ENCODE data around the gene DPAGT1. TPM values are rescaled to one million over a fixed set of nuclear protein-coding genes. Genes with fewer than 3 reads are reported as not detected.
A peak's percentile ranks its signal among the peaks of the same experiment; 100 is the strongest.
"Not testable (repeated sequence)": the region's sequence is repeated elsewhere in the genome, so short reads cannot be mapped to it uniquely, and the experiment has no call there.

The DPAGT1 gene
- total RNA-seq, 2 donors from 2014 or later, result 26.7 to 62.6 TPM

GRCh38 chr11:119106564-119107537, 5.2 kb upstream of the DPAGT1 start, which contains the start of gene C2CD2L:
Gene C2CD2L (plus strand): TSS chr11:119107344. CDS start chr11:119107742, 398 bp downstream.
- Histone ChIP-seq H3K27ac (peak within 1 kb of the TSS; percentile 49 to 78 (median 74)), H3K27me3 (no peaks in the 10 kb centered on the region), H3K4me1 (peaks cover 35% of the 10 kb centered on the region), H3K36me3 (replicated peaks in 1 of 2; ENCODE audit: insufficient read depth in 1 of 2, low read depth in 2 of 2) (peaks cover 0 to 6% of the 10 kb centered on the region in 2 donors), H3K4me3 (peak within 1 kb of the TSS; percentile 84 to 97), H3K9me3 (no peaks in the 10 kb centered on the region)
- 0 to 1% methylated on average over 20 to 43 of the region's 49 CpGs for WGBS, 2 donors
- intact Hi-C loops (cut with DNase I), result no loop called here
- ATAC-seq, result peak; percentile 89
- TF ChIP-seq POLR2A (IDR thresholded peaks at IDR 0.05) (peak in 2 of 3 donors; percentile 41 to 54), CTCF (IDR thresholded peaks at IDR 0.05) (peak in 1 of 7 experiments; percentile 7)
- peak; percentile 88 to 94 (median 91) for DNase-seq

- no peaks in the 10 kb centered on the region for H3K9me3 ChIP-seq
- no peak for TF ChIP-seq CTCF (IDR thresholded peaks at IDR 0.05)
- no peak for TF ChIP-seq POLR2A (IDR thresholded peaks at IDR 0.05)
- ATAC-seq (no peak), DNase-seq (no peak)
- intact Hi-C loops (cut with DNase I), result no loop called here
- no peak overlapping the region for H3K27ac ChIP-seq
- no peaks in the 10 kb centered on the region for H3K36me3 ChIP-seq (replicated peaks in 1 of 2; ENCODE audit: insufficient read depth in 1 of 2, low read depth in 2 of 2)
- 52 to 58% methylated on average over 4 of the region's 4 CpGs for WGBS, 2 donors
- peaks cover 39% of the 10 kb centered on the region for H3K4me1 ChIP-seq
- no peaks in the 10 kb centered on the region for H3K27me3 ChIP-seq
- H3K4me3 ChIP-seq, result no peak overlapping the region
Observed at GRCh38 chr11:119103793-119104192, 2.1 kb upstream of the DPAGT1 start.

- H3K9me3 ChIP-seq; H3K4me3 ChIP-seq; H3K27me3 ChIP-seq; DNase-seq; intact Hi-C loops (cut with DNase I); H3K36me3 ChIP-seq (replicated peaks in 1 of 2; ENCODE audit: insufficient read depth in 1 of 2, low read depth in 2 of 2); ATAC-seq: not testable (repeated sequence)
- Histone ChIP-seq H3K27ac (peak overlapping the region; percentile 85 to 96 (median 92)), H3K4me1 (peaks cover 33% of the 10 kb centered on the region)
- 85 to 91% methylated on average over 14 to 18 of the region's 18 CpGs for WGBS, 2 donors
Observed at GRCh38 chr11:119103161-119103664, 1.6 kb upstream of the DPAGT1 start.

GRCh38 chr11:119100994-119101758, 477 bp downstream of the DPAGT1 start:
- peak overlapping the region; percentile 78 to 96 (median 92) for H3K27ac ChIP-seq
- peak; percentile 3 for ATAC-seq
- intact Hi-C loops (cut with DNase I), result no loop called here
- WGBS, 2 donors, result 1 to 4% methylated on average over 9 to 29 of the region's 29 CpGs
- peaks cover 0 to 12% of the 10 kb centered on the region in 2 donors for H3K36me3 ChIP-seq (replicated peaks in 1 of 2; ENCODE audit: insufficient read depth in 1 of 2, low read depth in 2 of 2)
- H3K4me1 ChIP-seq, result peaks cover 22% of the 10 kb centered on the region
- DNase-seq, result no peak
- no peaks in the 10 kb centered on the region for H3K9me3 ChIP-seq
- TF ChIP-seq CTCF (IDR thresholded peaks at IDR 0.05) (peak in 3 of 7 experiments; percentile 10 to 38 (median 30)), POLR2A (IDR thresholded peaks at IDR 0.05) (no peak)
- no peaks in the 10 kb centered on the region for H3K27me3 ChIP-seq
- peak overlapping the region; percentile 65 to 79 for H3K4me3 ChIP-seq
